ENCODE measurements around the gene TMEM250. TPM values are rescaled to one million over a fixed set of nuclear protein-coding genes. Genes with fewer than 3 reads are reported as not detected.

Gene TMEM250
- total RNA-seq, 1 donor: 53.3 TPM

DNA sequence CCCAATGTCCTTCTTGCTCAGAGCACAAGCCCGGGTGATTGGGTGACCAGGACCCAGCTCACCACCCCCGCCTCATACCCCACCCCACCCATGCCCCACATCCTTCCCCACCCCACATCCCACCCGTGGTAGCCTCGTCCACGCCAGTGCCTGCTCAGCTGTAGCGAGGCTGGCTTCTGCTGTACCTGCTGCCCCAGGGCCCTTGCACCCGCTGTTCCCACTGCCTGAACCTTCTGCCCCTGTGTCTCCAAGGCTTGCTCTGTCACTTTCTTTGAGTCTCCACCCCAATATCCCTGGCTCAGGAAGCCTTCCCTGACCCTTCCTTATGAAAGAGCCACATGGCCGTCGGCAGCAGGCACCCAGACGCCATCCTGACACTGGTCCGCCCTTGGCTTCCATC is 20.5 kb downstream of the TMEM250 start:
- DNase-seq (ENCODE audit: low read depth in 2 of 3, low spot score in 2 of 3): no peak

- no peak for DNase-seq (ENCODE audit: low read depth in 2 of 3, low spot score in 2 of 3)
Observed at GRCh38 chr9:136096505-136097001, 22.1 kb downstream of the TMEM250 start.

DNA sequence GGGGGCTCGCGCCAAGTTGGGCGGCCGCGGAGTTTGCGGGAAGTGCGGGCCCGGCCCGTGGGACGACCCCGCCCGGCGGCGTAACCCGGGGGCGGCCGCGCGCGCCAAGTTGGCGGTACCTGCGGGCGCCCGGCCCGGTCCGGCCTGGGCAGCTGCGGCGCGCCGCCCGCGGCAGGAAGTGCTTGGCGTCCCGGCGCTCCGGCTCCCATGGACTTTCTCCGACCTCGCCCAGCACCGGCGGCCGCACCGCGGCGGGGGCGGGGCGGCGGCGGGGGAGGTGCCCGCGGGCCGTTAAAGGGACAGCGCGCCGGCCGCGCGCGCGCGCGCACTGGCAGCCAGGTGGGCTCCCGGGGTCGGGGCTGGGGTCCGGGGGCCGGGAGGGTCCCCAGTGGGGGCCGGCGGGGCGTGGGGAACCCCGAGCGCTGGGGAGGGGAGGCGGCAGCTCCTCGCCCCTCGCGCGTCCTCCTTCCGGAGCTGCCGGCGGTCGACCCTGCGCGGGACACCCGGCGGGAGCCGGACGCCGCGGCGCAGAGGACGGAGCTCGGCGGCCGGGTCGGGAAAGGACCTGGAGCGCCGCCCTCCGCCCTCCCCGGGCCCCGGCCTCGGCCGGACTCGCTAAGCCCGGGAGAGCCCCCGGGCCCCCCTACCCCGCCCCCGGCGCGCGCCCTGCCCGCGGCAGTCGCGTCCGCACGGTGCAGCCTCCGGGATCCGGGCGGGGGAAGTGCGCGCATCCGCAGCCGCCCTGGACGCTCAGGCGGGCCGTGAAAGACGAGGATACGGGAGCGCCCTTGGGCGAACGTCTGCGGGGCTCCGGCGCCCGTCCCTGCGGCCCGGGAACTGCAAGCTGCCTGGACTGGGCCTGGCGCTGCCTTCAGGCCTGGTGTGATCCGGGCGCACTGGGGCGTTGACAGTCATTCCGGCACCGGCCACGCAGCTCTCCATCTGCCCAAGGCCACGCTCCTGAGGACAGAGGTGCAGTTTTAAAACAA is 23.3 kb downstream of the TMEM250 start, which contains the start of gene NACC2:
TSS of gene NACC2 (minus strand) at position 220 of the 989 bp plus-strand sequence. CDS start 44,768 bp downstream, outside the sequence.
- no peak for DNase-seq (ENCODE audit: low read depth in 2 of 3, low spot score in 2 of 3)

DNA sequence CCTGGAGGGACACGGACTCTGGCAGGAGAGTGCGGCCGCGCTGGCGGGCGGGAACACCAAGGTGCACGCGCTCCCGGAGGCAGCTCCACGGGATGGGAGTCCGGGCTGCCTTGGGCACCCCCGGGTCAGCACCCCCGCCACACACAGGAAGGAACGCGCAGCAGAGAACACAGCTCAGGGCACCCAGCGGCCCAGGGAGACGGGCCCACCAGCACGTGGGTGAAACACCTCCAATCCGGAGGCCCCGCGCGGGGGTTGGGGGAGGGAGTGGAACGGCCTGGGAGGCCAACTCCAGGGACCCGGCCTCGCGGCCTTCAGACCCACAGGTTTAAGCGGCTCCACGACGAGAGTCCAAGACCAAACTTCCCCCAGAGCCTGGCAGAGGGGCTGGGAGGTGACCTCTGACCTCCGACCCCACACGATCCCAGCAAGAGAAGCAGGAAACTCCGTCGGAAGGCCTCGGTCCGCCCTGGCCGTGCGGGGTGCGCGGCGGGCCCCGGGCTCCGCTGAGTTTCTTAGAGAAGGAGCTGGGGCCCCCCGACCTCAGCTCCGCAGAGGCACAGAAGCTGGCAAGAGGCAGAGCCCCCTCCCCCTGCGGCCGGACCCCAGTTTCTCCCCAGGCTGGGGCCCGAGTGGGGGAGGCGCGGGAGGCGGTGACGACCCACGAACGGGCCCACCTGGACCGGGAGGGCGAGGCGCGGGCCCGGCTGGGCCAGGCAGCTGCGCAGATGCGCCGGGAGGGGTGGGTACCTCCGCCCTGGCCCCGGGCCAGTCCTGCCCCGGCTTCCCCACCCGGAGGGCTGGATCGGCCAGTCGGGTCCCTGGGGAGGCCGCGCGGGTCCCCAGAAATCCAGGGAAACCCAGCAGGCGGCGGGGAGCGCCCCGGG is 24.4 kb downstream of the TMEM250 start:
- DNase-seq (ENCODE audit: low read depth in 2 of 3, low spot score in 2 of 3): peak in 2 of 3 donors; percentile 29 to 55

DNA sequence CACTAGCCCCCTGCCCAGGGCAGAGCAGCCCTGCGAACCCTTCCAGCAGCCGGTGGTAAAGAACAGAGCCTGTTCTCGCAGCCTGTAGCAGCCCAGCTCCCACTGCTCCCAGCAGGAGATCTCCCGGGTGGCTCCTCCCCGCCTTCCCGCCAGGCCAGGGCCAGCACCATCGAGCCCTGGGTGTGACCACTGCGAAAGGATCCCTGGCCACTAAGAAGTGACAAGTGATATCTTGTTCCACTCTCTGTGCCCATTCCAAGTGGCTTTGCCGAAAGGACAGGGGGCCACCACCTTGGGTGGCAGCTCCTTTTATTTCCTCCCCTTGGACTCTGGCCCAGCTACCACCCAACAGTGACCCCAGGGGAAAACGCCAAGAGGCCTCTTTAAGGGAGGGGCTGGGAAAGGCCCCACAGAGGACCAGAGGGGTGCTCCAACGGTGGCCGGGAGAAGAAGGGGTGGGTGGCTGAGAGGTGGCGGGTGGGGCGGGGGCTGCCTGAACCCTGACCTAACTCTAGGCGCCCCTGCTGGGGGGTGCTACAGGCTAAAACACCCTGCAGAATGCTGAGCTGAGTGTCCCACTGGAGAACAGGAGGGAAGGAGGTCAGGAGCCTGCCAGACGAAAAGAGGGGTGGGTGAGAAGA is 25.2 kb downstream of the TMEM250 start:
- DNase-seq (ENCODE audit: low read depth in 2 of 3, low spot score in 2 of 3): no peak

DNA sequence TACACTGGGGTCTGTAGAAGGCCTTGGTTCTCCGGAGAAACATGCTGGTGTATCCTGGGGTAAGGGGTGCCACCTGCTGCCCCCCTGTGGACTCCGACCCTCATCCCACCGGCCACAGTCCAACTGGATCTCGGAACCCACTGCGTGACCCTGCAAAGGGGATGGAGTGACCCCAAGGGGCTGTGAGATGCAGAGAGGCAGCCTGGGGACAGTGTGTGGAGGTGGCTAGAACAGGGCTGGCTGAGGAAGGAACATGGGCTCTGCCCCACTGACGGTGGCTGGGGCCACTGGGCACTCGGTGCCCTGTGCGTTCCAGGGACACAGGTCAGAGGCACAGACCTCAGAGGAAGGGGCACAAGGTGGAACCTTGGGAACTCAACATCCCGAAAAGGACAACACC is 25.9 kb downstream of the TMEM250 start:
- DNase-seq (ENCODE audit: low read depth in 2 of 3, low spot score in 2 of 3): no peak

GRCh38 chr9:136092353-136092650 is 26.4 kb downstream of the TMEM250 start:
- DNase-seq (ENCODE audit: low read depth in 2 of 3, low spot score in 2 of 3): no peak

DNA sequence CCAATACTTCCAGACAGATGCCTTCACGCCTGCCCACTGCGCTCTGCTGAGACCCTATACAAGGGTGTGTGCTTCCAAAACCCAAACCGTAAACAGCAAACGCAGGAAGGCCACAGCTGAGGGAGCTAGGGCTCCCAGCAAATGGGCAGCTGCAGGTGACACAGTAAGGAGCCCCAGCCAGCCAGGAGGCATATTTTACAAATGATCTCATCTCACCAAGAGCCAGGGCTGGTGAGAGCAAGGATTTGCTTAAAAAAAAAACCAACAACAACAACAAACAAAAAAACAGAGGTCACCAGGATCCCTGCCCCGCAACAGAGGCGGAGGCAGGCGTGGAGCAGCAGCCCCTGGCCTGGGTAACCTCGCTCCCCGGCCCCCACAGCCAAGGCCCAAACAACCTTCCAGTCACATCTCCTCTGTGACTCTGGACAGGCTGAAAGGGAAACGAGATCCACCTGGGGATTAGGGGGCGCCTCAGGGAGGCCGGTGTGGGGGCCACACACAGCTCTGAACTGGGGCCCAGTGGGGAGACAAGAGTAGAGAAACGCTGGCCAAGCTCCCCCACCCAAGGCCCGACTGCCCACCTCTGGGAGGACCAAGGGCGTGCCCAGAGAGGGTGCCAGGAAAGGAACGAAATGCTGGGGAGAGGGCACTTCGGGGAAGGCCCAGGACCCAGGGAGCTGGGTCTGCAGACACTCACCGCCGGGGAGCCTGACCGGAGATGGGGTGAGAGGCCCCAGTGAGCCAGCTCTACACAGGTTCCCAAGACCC is 26.9 kb downstream of the TMEM250 start:
- DNase-seq (ENCODE audit: low read depth in 2 of 3, low spot score in 2 of 3): no peak

GRCh38 chr9:136090768-136091581 is 27.7 kb downstream of the TMEM250 start:
- no peak for DNase-seq (ENCODE audit: low read depth in 2 of 3, low spot score in 2 of 3)

DNA sequence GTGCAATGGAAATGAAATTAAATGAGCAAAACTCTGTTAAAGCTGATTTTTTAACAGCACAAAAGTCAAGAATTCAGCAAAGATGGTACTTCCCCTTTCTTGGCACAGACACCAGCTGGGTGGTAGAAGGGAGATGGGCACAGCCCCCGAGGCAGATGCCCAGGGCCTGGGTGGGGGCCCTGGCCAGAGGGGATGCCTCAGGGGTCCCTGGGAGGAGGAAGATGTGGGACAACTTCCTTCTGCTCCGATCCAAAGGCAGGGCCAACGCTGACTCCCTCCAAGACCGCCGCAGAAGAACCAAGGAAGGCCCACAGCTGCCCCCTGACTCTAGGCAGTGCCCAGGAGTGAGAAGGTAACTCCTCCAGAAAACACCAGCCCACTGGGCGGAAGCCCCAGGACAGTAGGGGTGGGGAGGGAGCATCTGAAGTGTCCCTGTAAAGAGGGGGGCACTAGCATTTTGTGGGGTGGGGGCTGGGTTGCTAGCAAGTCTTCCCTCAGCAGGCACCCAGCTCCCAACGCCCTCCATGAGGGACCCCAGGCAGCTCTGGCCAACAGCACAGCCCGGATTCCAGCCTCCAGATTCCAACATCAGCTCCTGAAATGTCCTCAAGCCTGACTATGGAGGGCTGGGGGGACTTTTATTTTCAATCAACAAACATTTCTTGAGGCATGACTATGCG is 28.5 kb downstream of the TMEM250 start:
- no peak for DNase-seq (ENCODE audit: low read depth in 2 of 3, low spot score in 2 of 3)

DNA sequence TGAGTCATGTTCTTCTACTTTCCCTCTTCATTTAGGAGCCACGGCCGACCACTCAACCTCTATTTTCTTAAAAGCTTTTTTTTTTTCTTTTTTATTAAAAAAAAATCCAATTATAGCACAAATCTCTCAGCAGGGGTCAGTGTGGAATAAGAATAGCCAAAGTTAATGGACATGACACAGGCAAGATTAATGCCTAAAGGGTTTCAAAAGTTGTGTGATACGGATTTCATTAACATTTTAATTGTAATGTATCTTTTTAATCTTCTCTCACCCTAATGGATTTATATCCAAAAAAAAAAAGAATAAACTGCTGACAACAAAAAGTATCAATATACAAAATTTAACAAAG is 29.0 kb downstream of the TMEM250 start:
- DNase-seq (ENCODE audit: low read depth in 2 of 3, low spot score in 2 of 3): peak in 1 of 3 donors; percentile 68

GRCh38 chr9:136088939-136089696 is 29.6 kb downstream of the TMEM250 start:
- DNase-seq (ENCODE audit: low read depth in 2 of 3, low spot score in 2 of 3): peak in 1 of 3 donors; percentile 42

DNA sequence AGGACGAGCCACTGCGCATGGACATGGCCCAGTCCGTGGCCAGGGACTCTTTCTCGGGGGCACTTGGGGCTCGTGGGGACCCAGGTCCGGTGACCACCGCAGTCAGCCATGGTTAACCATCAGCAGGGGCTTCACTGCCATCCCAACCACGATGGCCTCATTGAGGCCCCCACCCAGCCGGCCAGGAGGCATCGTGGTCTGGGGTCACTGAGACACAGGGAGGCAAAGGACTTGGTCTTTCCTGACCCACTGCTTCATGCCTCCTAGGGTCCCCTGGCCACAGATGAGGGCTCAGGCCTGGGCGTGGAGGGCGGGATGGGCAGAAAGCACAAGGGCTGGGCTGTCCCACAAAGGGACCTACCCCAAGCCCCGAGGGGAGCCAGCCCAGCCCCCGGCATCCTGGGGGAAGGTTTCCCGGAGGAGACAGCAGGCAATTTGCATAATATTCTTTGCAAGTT is 30.2 kb downstream of the TMEM250 start:
- no peak for DNase-seq (ENCODE audit: low read depth in 2 of 3, low spot score in 2 of 3)

- DNase-seq (ENCODE audit: low read depth in 2 of 3, low spot score in 2 of 3): no peak
Observed at GRCh38 chr9:136087741-136088480, 30.8 kb downstream of the TMEM250 start.

- no peak for DNase-seq (ENCODE audit: low read depth in 2 of 3, low spot score in 2 of 3)
Observed at GRCh38 chr9:136086951-136087740, 31.5 kb downstream of the TMEM250 start.

DNA sequence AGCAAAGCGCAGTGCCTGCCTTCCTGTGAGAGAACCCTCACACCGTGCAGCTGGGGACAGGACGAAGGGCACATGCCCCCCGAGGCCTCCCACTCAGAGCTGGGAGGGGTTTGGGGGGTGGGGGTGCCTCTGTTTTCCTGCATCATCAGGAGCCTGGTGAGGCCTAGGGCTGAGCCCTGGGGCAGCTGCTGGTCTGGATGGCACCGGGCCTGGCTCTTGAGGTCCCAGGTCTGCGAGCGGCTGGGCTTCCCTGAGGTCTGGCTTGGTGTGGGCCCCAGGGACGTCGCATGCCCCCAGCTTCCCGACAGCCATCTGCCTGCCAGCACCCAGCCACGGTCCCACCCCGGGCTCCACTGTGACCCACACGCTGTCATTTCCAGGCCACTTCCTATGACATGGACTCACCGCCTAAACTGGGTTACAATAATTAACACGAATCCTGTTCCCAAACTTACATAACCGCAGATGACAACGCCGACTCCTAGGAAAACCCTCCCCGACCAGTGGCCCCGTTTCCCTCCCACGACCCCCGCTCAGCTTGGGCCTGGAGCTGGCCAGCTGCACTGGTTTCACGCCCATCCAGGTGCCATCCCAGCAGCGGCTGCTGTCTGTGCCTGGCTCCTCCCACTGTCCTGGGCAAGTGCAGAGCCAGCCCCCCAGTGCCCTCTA is 32.3 kb downstream of the TMEM250 start:
- no peak for DNase-seq (ENCODE audit: low read depth in 2 of 3, low spot score in 2 of 3)

Measured in hematopoietic multipotent progenitor cell (in vitro differentiated cells).